ENCODE measurements around the gene PCDH8.

PCDH8 gene

DNA sequence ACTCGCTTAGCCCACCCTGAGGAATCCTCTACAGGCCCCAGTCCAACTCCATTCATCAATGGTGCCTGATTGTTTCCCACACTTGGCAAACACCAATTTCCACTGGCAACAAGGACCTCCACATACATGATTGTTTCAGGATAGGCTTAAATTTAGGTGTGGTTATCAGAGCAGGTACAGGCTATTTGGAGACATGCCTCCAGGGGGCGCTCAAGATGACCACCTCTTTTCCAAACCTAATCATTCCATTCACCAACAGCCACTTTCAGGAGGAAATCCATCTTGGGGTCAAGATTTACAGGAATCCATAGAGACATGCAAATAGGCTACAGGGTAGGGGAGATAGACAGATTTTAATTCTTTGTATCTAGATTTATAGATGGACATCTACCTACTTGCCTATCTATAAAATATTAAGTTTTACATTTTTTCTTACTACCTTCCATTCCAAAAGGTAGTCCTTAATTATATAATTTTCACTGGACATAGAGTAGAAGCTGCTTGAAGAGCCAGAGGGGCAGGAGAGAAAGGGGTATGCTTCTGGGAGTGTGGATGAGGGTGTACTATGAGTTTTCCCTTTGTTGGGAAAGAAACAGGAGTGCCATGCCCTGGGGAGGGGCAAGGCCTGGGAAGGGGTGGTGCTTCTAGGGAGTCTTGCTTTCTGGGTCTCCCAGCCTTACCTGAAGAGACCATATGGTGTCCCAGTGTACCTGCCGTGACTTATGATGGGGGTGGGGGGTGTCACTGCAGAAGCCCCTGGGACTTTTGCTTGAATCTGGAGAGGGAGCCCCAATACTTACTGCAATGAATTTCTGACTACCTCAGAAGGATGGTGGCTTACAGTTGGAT is 14.1 kb upstream of the PCDH8 start:
- no peak overlapping the region for H3K4me3 ChIP-seq (ENCODE audit: low read length)
- peak; percentile 6 for DNase-seq (ENCODE audit: low read depth, low spot score)

DNA sequence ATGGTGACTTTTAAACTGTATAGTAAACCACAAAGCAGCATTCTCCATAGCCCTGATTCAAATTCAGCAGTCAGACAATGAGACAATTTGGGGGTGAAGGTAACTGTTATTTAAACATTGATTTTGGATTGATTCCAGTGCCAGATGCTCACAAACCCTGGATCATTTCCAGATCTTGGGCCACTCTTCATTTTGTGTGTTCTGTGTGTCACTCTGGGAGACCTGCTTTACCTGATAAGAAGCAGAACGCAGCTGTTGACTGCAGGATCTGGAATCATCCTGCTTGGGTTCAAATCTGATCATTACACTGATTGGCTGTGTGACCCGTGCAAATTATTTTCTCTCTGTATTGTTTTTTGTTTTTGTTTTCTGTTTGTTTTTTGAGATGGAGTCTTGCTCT is 4.0 kb upstream of the PCDH8 start:
- H3K4me3 ChIP-seq (ENCODE audit: low read length), result no peak overlapping the region
- DNase-seq (ENCODE audit: low read depth, low spot score), result no peak

DNA sequence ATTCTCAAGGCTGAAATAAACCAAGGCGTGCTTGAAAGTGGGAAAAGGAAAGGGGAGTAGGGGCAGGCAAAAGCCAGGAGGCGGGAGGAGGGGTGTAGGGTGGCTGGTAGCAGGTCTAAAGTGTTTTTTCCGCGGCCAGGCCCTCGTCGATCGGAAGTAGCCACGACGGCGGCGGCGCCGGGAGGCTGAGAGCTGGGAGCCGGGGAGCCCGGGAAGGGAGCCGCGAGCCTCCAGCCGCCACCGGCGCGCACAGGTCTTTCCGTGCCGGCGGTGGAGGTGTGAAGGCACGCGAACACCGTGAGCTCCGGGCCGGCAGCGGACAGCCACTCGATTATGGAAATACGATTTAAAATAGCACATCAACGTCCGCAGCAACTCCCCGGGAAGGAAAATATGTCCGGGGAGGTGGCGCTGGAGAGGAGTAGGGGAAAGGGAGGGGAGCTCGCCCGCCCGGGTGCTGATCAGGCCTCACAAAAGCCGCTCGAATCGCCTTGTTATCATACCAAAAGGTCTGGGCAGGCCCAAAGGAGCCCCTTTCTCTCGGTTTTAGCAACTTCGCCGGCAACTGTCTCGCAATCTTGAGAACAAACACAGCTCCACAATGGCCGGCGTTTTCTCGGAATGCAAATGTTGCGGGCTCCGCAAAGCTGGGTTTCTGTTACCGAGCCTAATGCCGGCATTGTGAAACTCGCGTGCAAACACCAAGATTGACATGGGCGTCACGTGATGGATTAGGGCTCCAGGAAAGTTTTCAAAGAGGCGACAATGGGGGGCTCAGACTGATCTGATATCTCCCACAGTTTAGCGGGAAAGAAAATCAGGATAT is 2.9 kb upstream of the PCDH8 start:
- no peak overlapping the region for H3K4me3 ChIP-seq (ENCODE audit: low read length)
- no peak for DNase-seq (ENCODE audit: low read depth, low spot score)

DNA sequence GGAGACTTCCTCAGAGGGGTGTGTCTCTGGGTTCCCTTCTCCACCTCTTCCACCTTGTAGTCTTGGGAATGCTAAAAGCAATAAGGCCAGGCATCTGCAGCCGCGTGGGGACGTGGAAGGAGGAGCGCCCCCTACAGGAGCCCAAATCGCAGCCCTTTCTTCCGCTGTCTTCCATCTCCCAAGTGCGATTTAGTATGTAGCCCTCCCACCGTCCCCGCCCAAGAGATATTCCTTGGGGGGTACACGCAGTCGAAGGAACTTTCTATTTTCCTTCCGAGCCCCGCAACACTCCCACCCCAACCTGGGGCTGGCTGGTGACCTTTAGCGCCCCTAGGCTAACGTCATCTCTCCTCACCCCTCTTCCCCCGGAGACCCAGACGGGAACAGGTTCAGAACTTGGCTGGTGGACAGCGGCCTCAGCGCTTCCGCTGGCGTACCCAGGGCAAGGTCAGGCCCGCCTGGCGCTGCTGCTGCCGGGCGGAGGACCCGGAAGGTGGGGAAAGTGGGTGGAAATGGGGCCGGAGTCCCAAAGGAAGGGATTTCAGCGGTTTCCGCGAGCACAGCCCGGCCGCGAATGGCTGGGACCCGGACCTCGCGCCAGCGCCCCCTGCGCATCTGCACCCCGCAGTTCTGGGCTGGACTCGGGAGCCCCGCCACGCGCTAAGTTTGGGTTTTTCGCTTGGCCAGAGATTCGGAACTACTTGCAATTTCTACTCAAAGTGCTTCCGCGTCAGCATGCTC is 2.1 kb upstream of the PCDH8 start:
- no peak overlapping the region for H3K4me3 ChIP-seq (ENCODE audit: low read length)
- no peak for DNase-seq (ENCODE audit: low read depth, low spot score)

DNA sequence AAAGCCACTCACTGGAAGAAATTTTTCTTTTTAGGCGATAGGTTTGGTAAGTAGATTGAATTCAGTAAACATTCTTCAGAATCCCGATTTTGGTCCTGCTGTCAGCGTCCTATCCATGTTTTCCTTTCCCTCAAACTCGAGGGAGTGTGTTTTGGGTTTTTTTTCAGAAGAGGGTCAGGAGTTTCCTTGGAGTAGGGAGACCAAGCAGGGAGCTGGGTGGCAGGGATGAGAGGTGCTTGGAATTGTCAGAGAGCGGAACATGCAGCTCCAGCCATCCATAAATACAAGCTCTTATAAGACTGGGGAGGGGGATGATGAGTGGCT is 1.6 kb upstream of the PCDH8 start:
- DNase-seq (ENCODE audit: low read depth, low spot score), result no peak
- no peak overlapping the region for H3K4me3 ChIP-seq (ENCODE audit: low read length)

DNA sequence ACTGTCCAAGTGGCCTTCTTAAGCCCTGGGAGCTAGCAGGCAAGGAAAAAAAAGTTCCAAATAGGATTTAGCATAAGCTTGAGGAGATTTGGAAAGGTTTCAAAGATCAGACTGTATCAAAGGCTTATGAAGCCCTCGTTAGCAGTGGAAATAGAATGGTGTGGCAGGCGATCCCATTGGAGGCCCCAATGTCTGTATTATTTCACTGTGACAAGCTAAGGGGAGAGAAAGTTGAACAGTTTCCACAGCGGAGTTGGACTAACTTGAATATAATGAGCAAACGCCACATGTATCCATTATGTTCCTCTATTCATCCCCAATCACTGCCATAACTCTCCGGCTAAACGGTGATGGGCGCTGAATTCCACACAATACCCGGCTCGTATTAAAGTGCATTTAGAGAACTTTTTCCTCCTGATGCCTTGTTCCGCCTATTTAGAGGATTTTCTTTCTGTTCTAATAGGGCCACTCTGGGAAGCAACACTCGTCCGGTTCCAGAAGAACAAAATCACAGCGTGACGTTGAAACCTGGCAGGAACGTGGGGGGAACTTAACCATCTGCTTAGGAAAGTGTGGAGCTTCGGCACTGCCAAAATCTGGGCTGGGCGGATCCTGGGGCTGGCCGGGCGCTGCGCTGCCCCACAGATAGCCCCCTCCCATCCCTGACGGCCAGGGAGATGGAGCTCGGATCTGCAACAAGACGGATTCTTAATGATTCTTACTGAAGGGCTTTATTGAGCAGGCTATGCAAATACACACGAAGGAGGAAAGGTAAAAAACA is 1.0 kb upstream of the PCDH8 start:
- H3K4me3 ChIP-seq (ENCODE audit: low read length), result no peak overlapping the region
- DNase-seq (ENCODE audit: low read depth, low spot score), result no peak

DNA sequence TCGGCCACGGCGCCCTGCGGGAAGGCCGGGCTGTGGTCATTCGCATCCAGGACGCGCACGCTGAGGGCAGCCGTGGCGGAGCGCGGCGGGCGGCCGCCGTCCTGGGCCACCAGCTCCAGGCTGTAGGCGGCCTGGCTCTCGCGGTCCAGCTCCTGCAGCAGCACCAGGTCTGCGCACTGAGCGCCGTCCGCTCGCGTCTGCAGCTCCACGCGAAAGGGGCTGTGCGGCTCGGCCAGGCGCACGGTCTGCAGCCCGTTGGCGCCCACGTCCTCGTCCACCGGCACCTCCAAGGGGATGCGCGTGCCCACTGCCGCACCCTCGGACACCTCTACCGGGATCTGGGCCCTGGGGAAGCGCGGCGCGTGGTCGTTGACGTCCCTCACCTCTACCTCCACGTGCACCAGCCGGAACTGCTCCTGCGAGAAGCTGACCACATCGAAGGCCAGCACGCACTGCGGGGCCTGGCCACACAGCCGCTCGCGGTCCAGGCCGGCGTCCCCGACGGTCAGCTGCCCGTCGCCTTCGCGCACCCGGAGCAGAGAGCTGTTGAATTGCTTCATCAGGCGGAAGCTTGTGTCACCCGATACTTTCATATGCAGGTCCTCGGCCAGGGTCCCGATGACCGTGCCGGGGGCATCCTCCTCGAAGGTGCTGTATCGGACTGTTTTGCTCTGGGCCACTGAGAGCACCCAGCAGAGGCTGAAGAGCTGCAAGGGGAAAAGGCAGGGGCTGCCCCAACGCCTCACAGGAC is 583 bp downstream of the PCDH8 start:
- no peak overlapping the region for H3K4me3 ChIP-seq (ENCODE audit: low read length)
- no peak for DNase-seq (ENCODE audit: low read depth, low spot score)

DNA sequence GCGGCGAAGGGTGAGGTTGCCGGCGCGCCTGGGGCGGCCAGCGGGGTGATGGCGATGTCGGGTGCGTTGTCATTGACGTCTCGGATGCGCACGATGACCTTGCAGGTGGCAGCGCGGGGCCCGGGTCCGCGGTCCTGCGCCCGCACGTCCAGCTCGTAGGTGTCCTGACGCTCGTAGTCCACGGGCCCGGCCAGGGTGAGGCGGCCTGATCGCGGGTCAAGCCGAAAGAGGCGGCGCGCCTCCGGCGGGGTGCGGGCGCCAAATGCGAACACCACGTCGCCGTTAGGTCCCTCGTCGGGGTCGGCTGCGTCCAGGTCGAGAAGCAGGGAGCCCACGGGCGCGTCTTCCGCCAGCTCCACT is 1.1 kb downstream of the PCDH8 start:
- H3K4me3 ChIP-seq (ENCODE audit: low read length), result no peak overlapping the region
- no peak for DNase-seq (ENCODE audit: low read depth, low spot score)

DNA sequence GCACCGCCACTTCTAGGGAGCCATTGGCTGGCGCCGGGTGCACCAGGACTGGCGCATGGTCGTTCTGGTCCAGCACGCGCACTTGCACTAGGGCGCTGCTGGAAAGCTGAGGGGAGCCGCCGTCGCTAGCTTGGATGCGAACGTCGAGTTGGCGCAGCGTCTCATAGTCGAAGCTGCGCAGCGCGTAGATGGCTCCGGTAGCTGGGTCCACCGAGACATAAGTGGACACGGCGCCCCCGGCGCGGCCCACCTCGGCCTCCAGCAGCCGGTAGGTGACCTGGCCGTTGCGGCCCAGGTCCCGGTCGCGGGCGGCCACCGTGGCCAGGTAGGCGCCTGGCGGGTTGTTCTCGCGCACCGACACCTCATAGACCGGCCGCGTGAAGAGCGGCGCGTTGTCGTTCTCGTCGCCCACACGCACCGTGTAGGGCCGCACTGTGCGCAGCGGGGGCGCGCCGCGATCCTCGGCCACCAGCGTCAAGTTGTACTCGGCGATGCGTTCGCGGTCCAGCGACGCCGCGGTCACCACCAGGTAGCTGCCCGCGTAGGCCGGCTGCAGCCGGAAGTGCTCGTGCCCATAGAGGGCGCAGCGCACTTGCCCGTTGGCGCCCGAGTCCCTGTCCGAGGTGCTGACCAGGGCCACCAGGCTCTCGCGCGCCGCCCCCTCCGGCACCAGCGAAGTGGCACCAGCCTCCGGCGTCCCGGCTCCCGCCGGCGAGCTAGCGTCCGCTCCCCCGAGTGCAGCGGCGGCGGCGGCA is 1.7 kb downstream of the PCDH8 start:
- DNase-seq (ENCODE audit: low read depth, low spot score), result no peak
- H3K4me3 ChIP-seq (ENCODE audit: low read length), result no peak overlapping the region

DNA sequence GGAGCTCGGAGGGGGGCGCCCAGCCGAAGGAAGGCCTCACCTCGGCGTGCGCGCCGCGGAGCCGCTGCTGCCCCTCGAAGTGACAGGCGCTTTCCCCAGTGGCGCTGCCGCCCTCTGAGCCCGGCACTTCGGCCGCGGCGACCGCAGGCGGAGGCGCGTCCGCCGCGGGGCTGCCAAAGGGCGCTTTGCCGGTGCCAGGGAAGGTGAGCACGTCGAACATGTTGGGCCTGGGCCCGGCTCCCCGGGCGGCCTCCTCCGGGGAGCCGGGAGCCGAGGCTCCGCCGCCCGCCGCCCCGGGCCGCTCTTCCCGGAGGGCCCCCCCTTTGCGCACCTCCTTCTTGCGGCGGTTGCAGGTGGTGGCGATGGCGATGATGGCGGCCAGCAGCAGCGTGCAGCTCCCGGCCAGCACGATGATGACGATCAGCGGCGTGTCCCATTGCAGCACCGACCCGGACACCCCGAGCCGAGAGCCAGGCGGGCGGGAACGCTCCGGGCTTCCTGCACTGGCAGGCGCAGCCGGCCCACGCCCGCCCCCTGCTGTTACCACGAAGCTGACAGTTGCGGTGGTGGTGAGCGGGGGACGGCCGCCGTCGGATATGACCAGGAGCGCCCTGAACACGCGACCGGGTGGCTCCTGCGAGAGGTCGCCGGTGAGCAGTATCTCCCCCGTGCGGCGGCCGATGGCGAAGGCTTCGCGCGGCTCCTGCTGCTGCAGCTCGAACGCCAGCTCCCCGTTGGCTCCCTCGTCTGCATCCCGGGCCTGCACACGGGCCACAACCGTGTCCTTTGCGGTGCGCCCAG is 2.5 kb downstream of the PCDH8 start:
- peak; percentile 4 for DNase-seq (ENCODE audit: low read depth, low spot score)
- no peak overlapping the region for H3K4me3 ChIP-seq (ENCODE audit: low read length)

DNA sequence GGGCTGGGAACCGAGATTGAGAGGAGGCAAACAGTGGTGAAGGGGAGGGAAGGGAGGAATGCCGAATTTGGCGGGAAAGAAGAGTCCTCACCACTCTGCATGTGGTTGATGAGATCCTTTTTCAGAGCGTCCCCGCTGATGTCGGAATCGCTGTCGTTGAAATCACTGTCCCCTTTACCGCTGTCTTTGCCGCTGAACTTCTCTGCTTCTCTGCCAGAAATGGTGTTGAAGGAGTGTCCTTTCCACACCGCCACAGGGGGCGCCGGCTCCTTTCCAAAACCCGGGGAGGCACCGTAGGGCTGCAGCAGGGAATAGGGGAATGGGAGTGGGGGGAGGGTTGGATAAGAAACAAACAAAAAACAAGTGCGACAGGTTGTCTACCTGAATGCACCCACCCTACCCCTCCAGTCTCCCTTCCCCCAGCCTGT is 3.1 kb downstream of the PCDH8 start:
- no peak overlapping the region for H3K4me3 ChIP-seq (ENCODE audit: low read length)

DNA sequence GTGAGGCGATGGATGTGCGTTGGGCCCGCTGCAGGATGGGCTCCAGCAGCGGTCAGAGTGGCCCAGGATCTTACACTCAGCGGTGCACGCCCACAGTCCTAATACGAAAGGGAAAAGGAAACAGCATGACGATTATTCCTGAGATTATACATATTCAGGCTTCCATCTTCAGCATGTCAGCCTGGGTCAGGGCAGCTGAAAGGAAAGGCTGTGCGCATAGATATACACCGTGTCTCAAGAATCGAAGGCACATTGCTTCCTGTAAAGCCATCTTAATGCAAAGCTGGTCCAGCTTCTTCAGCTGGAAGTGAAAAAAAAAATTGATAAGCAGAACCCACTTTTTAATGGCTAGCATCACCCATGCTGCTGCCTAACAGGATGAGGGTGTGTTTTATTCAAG is 3.6 kb downstream of the PCDH8 start:
- no peak for DNase-seq (ENCODE audit: low read depth, low spot score)
- no peak overlapping the region for H3K4me3 ChIP-seq (ENCODE audit: low read length)

More for the DNA sequence above, 3.1 kb downstream of the PCDH8 start:
- no peak for DNase-seq (ENCODE audit: low read depth, low spot score)

DNA sequence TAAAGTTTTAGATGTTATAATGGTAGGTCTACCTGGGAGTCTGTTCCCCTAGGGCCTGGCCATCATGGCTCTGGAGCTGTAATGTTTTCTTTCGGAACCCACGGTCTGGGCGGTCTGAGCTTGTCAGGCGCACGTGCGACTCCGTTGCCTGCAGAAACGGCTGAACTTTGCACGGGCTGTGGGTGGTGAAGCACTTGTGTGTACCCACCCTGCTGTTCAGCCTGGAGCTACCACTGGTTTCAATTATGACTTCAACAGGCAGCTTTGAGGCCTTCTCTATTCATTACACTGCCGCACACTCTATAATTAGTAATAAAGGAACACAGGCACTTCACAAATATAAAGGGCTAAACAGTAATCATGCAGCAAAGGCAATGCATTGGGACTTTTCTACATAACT is 6.0 kb downstream of the PCDH8 start:
- DNase-seq (ENCODE audit: low read depth, low spot score), result no peak
- no peak overlapping the region for H3K4me3 ChIP-seq (ENCODE audit: low read length)

DNA sequence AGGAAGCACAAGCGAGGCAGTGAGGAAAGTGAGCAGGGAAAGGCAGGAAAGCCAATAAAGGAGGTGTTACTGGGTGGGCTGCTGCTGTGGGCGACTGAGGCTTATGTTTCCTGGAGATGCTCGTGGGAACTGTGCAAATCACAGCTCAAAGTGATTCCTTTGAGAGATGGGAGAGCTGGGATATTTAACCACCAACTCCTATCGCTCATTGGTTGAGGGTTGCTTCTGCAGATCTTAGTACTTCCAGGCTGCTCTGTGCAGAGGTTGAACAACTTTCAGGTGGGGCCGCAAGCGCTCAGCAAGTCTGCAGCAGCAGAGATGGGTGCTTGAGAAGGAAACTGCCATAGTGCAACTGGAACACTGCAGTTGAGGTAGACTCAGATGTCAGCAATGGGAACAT is 8.4 kb downstream of the PCDH8 start:
- no peak for DNase-seq (ENCODE audit: low read depth, low spot score)
- no peak overlapping the region for H3K4me3 ChIP-seq (ENCODE audit: low read length)

DNA sequence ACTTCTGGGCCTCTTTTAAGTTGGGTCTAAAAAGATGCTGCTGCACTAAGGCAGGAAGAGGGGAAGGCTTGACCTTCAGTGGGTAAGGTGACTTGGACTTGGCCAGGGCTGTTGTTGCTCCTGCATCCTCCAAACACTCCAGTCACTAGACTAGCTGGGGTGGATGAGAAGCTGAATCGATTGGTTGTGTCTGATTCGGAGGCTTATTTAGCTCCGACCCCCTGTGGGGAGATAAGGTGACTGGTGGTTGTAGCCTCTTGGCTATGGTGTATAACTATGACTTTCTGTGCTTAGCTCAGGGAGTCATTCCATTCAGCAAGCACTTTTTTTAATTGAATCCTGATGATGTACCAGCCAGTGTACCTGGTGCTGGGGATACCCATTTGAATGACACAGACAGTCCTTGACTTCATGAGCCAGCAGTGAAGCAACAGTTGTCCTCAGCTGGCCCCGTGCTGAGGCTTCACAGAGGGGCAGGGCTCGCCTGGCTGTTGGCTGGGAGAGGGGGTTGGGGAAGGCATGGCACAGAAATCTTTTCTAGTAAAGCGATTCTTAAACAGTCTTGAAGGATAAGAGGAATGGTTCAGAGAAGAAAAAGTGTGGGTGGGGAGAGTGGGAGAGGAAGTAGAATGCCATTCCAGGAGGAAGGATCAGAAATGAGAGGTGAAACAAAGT is 9.9 kb downstream of the PCDH8 start:
- no peak overlapping the region for H3K4me3 ChIP-seq (ENCODE audit: low read length)
- no peak for DNase-seq (ENCODE audit: low read depth, low spot score)

DNA sequence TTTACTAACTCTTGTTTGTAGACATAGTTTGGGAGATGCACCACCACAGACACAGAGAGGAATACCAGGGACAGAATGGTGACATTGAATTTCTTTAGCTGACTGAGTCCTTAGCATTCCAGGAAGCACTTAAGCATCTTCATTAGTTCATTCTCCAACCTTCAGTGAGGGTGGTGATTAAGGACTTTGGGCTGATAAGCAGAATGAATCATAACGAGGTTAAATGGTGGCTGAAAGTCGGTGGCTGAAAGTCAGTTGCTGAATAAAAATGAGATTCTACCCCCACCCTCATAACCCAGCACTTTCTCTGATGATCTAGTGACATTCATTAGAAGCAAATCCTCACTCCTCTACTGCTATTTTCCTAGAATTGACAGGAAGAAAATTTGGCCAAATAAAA is 10.6 kb downstream of the PCDH8 start:
- no peak overlapping the region for H3K4me3 ChIP-seq (ENCODE audit: low read length)
- no peak for DNase-seq (ENCODE audit: low read depth, low spot score)
